MM.1S (cell line): ENCODE data around the gene RTL9.

Source experiments
- DNase-seq: peaks from one replicate; pipeline ENCODE4 v3.0.0-alpha.2; 2015
- H2AFZ ChIP-seq: fragments of 300-600 bp; sonication (generic); 2 replicates; pipeline ENCODE4 v1.6.0; 2016; ENCODE audit warnings: antibody characterized with exemption, low read length
- H3F3A ChIP-seq: fragments of 300-600 bp; sonication (generic); 2 replicates; pipeline ENCODE4 v1.6.1; 2016; ENCODE audit warnings: mild to moderate bottlenecking, antibody characterized with exemption, low read length, moderate library complexity, mixed read lengths; ENCODE audit not compliant: insufficient read depth
- H3K27ac ChIP-seq: fragments of 300-600 bp; sonication (generic); 2 replicates; pipeline ENCODE4 v1.5.1; 2016; ENCODE audit warnings: mild to moderate bottlenecking, low read length
- H3K27me3 ChIP-seq: fragments of 300-600 bp; sonication (generic); replicated peaks from 2 replicates; pipeline ENCODE4 v1.6.0; 2016; ENCODE audit warnings: low read length; ENCODE audit not compliant: insufficient read depth
- H3K36me3 ChIP-seq: fragments of 300-600 bp; sonication (generic); replicated peaks from 2 replicates; pipeline ENCODE4 v1.6.1; 2016; ENCODE audit warnings: mild to moderate bottlenecking, low read length, mixed read lengths; ENCODE audit not compliant: insufficient read depth
- H3K4me1 ChIP-seq: fragments of 300-600 bp; sonication (generic); 2 replicates; pipeline ENCODE4 v1.6.1; 2016; ENCODE audit warnings: low read length, mixed read lengths
- H3K4me2 ChIP-seq: fragments of 300-600 bp; sonication (generic); 2 replicates; pipeline ENCODE4 v1.6.0; 2016; ENCODE audit warnings: low read depth, low read length
- H3K4me3 ChIP-seq: fragments of 300-600 bp; sonication (generic); 2 replicates; pipeline ENCODE4 v1.5.1; 2016; ENCODE audit warnings: low read length, mixed read lengths
- H3K79me2 ChIP-seq: fragments of 300-600 bp; sonication (generic); 2 replicates; pipeline ENCODE4 v1.6.1; 2016; ENCODE audit warnings: mixed run types, low read length, mixed read lengths
- H3K9ac ChIP-seq: fragments of 300-600 bp; sonication (generic); 2 replicates; pipeline ENCODE4 v1.6.1; 2016; ENCODE audit warnings: low read length, mixed read lengths
- H3K9me2 ChIP-seq: fragments of 300-600 bp; sonication (generic); replicated peaks from 2 replicates; pipeline ENCODE4 v1.6.1; 2016; ENCODE audit warnings: mild to moderate bottlenecking, low read length, mixed read lengths; ENCODE audit not compliant: insufficient read depth
- H3K9me3 ChIP-seq: fragments of 300-600 bp; sonication (generic); replicated peaks from 2 replicates; pipeline ENCODE4 v1.6.1; 2016; ENCODE audit warnings: mild to moderate bottlenecking, low read length, mixed read lengths; ENCODE audit not compliant: insufficient read depth
- H4K20me1 ChIP-seq: fragments of 300-600 bp; sonication (generic); 2 replicates; pipeline ENCODE4 v1.6.1; 2016; ENCODE audit warnings: mild to moderate bottlenecking, low read length, moderate library complexity, mixed read lengths; ENCODE audit not compliant: insufficient read depth
- EZH2 ChIP-seq: fragments of 300-600 bp; sonication (generic); optimal IDR thresholded peaks from 2 replicates; pipeline ENCODE3; 2017; ENCODE audit warnings: low read depth, mild to moderate bottlenecking, antibody characterized with exemption, low read length, mixed read lengths
- EZH2phosphoT487 ChIP-seq: fragments of 300-600 bp; sonication (generic); IDR thresholded peaks from 2 replicates; pipeline ENCODE4 v1.6.1; 2018; ENCODE audit warnings: antibody characterized with exemption, low read length
- TF ChIP-seq, protein P1 (sequence below): fragments of 300-600 bp; sonication (generic); IDR thresholded peaks from 2 replicates; pipeline ENCODE4 v1.5.1; 2016; ENCODE audit warnings: antibody characterized with exemption, low read length, mixed read lengths

The RTL9 gene

DNA sequence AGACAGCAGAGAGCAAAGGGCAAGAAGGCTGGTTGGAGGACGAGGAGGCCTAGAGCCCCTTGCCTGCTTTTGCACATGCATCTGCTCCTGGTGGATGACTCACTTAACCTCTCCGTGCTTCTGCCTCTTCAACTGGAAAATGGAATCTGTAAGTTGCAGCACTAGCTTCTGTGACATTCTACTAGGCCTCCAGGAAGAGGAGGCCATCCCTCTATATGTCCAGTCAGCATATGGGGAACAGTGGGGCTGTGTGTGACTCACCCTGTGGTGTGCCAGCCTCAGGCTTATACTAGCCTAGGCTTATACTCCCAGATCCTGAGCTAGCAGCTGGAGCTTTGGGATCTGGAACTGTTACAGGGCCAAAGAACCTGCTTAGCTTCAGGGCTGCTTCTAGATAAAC is 36.0 kb downstream of the RTL9 start:
- Histone ChIP-seq H3K36me3 (no peaks in the 10 kb centered on the region), H3K27me3 (no peaks in the 10 kb centered on the region), H3F3A (no peaks in the 10 kb centered on the region), H3K9ac (no peak overlapping the region), H3K9me2 (no peaks in the 10 kb centered on the region), H2AFZ (no peak overlapping the region), H3K4me1 (no peaks in the 10 kb centered on the region), H3K9me3 (no peaks in the 10 kb centered on the region), H4K20me1 (no peaks in the 10 kb centered on the region), H3K27ac (no peak overlapping the region), H3K4me2 (no peak overlapping the region), H3K4me3 (no peak overlapping the region), H3K79me2 (no peaks in the 10 kb centered on the region)
- TF ChIP-seq, protein P1, sequence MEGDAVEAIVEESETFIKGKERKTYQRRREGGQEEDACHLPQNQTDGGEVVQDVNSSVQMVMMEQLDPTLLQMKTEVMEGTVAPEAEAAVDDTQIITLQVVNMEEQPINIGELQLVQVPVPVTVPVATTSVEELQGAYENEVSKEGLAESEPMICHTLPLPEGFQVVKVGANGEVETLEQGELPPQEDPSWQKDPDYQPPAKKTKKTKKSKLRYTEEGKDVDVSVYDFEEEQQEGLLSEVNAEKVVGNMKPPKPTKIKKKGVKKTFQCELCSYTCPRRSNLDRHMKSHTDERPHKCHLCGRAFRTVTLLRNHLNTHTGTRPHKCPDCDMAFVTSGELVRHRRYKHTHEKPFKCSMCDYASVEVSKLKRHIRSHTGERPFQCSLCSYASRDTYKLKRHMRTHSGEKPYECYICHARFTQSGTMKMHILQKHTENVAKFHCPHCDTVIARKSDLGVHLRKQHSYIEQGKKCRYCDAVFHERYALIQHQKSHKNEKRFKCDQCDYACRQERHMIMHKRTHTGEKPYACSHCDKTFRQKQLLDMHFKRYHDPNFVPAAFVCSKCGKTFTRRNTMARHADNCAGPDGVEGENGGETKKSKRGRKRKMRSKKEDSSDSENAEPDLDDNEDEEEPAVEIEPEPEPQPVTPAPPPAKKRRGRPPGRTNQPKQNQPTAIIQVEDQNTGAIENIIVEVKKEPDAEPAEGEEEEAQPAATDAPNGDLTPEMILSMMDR: no peak
- no peak for TF ChIP-seq EZH2phosphoT487
- TF ChIP-seq EZH2: no peak
- no peak for DNase-seq

DNA sequence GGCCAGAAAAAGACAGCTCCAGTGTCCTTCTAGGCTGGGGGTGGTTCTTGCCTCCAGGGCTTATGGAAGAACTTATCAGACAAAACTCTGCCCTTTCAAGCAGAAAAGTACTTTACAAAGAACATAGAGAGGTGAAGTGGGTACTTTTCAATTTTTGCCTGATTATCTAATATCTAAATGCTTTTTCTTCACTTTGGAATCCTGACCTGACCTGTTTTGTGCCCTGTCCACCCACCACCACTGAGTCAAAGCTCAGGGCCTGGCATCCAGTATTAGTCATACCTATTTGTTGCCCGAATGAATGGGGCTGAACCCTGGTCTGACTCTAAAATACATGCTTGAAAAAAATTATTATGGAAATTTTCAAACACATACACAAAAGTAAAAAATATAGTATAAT is 37.2 kb downstream of the RTL9 start:
- no peaks in the 10 kb centered on the region for H3K79me2 ChIP-seq
- no peak overlapping the region for H3K4me3 ChIP-seq
- no peaks in the 10 kb centered on the region for H3F3A ChIP-seq
- TF ChIP-seq, protein P1: no peak
- TF ChIP-seq EZH2: no peak
- TF ChIP-seq EZH2phosphoT487: no peak
- H3K27ac ChIP-seq: no peak overlapping the region
- H3K36me3 ChIP-seq: no peaks in the 10 kb centered on the region
- H3K9ac ChIP-seq: no peak overlapping the region
- H2AFZ ChIP-seq: no peak overlapping the region
- no peaks in the 10 kb centered on the region for H3K9me2 ChIP-seq
- no peaks in the 10 kb centered on the region for H3K27me3 ChIP-seq
- no peaks in the 10 kb centered on the region for H4K20me1 ChIP-seq
- H3K4me1 ChIP-seq: no peaks in the 10 kb centered on the region
- DNase-seq: no peak
- H3K9me3 ChIP-seq: no peaks in the 10 kb centered on the region
- no peak overlapping the region for H3K4me2 ChIP-seq

DNA sequence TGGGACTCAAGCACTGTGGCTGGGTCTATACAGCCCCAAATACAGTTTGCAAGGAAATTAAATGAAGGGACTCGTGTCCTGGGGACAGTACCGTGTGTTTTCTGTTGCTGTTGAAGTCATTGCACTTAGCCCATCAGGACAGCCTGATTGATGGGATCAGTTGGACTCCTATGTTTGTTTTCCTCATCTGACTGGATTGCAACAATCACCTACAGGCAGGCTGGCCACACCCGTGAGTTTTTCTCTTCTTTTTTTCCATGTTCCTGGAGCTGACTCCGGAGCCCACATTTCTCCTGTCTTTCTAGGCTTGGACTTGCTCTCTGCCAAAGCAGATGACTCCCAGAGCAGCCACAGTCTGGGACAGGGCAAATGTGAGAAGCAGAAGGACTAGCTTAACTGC is 38.1 kb downstream of the RTL9 start:
- Histone ChIP-seq H3K4me1 (no peaks in the 10 kb centered on the region), H3K79me2 (no peaks in the 10 kb centered on the region), H3K9ac (no peak overlapping the region), H3K27ac (no peak overlapping the region), H3K27me3 (no peaks in the 10 kb centered on the region), H3F3A (no peaks in the 10 kb centered on the region), H3K9me3 (no peaks in the 10 kb centered on the region), H2AFZ (no peak overlapping the region), H3K4me3 (no peak overlapping the region), H4K20me1 (no peaks in the 10 kb centered on the region), H3K36me3 (no peaks in the 10 kb centered on the region), H3K4me2 (no peak overlapping the region), H3K9me2 (no peaks in the 10 kb centered on the region)
- TF ChIP-seq EZH2: no peak
- no peak for TF ChIP-seq EZH2phosphoT487
- TF ChIP-seq, protein P1: no peak
- no peak for DNase-seq

GRCh38 chrX:110397339-110397738 is 38.7 kb downstream of the RTL9 start:
- Histone ChIP-seq H3K27me3 (no peaks in the 10 kb centered on the region), H3K4me3 (no peak overlapping the region), H3K4me2 (no peak overlapping the region), H3K27ac (no peak overlapping the region), H3K9ac (no peak overlapping the region), H2AFZ (no peak overlapping the region), H3F3A (no peaks in the 10 kb centered on the region), H3K9me2 (no peaks in the 10 kb centered on the region), H3K9me3 (no peaks in the 10 kb centered on the region), H3K79me2 (no peaks in the 10 kb centered on the region), H3K4me1 (no peaks in the 10 kb centered on the region), H4K20me1 (no peaks in the 10 kb centered on the region), H3K36me3 (no peaks in the 10 kb centered on the region)
- DNase-seq: no peak
- TF ChIP-seq, protein P1: no peak
- TF ChIP-seq EZH2 (no peak), EZH2phosphoT487 (no peak)
